Prostate gland (tissue), 2 donors: Measurements from ENCODE around the gene CLDN20.

Experiments
- CTCF ChIP-seq, 4 experiments: fragments of 200-600 bp in 2 of 4; fragments of 450-650 bp in 2 of 4; sonication (generic) in 2 of 4; IDR thresholded peaks; 1 replicate in 3 of 4; 2 replicates in 1 of 4; pipeline ENCODE4 v1.5.1; 2016 to 2019; ENCODE audit warnings: antibody characterized with exemption in 4 of 4, mild to moderate bottlenecking in 2 of 4, moderate library complexity in 2 of 4
- POLR2A ChIP-seq: fragments of 450-650 bp; IDR thresholded peaks from one replicate; pipeline ENCODE4 v1.6.1; 2016; ENCODE audit warnings: antibody characterized with exemption, mild to moderate bottlenecking

GRCh38 chr6:155271145-155271544 is 7.3 kb downstream of the CLDN20 start:
- TF ChIP-seq CTCF (IDR thresholded peaks at IDR 0.05) (no peak), POLR2A (no peak)
